GM21723 (cell line): ENCODE data around the gene ANKRD13A.
A peak's percentile ranks its signal among the peaks of the same experiment; 100 is the strongest.
"Not testable (repeated sequence)": the region's sequence is repeated elsewhere in the genome, so short reads cannot be mapped to it uniquely, and the experiment has no call there.

Source experiments
- ATAC-seq: cut with Tn5 transposase; IDR thresholded peaks from one replicate; pipeline ENCODE4 v1.9.1; 2021; ENCODE audit warnings: mild to moderate bottlenecking, moderate library complexity; ENCODE audit not compliant: unreplicated experiment

ANKRD13A gene

DNA sequence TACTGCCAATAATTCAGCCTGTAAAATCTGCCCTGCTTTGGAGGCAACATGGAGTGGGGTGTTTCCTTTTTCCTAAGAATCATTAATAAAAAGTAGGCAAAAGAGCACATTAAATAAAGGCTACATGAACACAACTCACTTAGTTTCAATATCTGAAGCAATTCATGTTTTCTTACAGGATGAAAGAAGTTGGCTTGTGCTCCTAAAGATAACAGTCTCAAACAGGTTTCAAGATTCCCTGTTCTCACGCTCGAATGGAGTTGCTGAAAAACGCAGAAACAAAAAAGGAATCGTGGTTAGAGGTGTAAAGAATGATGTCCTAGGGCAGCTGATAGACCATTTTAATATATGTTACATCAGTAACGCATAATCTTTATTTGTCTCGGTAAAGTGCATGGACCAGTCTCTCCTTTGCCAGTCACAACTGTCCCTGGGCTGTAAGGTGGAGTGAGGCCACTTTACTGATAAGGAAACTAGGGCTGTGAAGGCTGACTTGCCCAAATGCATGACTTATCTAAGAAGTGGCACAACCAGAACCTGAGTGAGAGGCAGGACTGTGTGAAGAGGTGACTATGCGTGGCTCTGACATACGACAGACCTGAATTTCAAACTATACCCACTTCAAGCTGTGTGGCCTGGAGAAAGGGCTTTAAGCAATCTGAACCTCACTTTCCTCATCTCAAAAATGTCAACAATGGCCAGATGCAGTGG, 15.6 kb upstream of the ANKRD13A start:
- no peak for ATAC-seq

DNA sequence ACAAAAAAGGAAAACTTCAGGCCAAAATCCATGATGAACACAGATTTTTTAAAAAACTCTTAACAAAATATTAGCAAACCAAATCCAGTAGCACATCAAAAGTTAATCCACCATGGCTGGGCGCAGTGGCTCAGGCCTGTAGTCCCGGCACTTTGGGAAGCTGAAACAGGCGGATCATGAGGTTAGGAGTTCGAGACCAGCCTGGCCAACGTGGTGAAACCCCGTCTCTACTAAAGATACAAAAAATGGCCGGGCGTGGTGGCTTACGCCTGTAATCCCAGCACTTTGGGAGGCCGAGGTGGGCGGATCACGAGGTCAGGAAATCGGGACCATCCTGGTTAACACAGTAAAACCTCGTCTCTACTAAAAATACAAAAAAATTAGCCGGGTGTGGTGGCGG, 13.0 kb upstream of the ANKRD13A start:
- ATAC-seq: not testable (repeated sequence)

DNA sequence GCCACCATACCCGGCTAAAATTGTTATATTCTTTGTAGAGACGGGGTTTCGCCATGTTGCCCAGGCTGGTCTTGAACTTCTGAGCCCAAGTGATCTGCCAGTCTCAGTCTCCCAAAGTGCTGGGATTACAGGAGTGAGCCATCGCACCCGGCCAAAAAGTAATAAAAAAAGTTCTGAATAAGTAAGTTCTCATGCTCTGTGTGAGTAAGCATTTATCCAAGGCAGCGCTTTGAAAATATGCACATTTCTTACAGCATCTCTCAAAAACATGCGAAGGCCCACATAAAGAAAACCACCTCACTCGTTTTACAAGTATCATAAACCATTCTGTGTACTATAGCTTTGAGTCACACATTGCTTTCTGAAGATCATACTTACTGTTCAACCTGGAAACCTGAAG, 11.6 kb upstream of the ANKRD13A start:
- ATAC-seq: no peak

DNA sequence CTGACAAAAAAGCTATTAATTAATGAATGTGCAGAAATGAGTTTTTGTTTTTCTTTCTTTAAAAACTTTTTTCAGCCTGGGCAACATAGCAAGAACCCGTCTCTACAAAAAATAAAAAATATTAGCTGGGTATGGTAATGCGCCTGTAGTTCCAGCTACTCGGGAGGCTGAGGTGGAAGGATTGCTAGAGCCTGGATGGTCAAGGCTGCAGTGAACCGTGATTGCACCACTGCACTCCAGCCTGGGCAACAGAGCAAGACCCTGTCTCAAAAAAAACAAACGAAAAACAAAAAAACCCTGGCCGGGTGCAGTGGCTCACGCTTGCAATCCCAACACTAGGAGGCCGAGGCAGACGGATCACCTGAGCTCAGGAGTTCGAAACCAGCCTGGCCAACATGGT, 11.0 kb upstream of the ANKRD13A start:
- ATAC-seq: no peak

DNA sequence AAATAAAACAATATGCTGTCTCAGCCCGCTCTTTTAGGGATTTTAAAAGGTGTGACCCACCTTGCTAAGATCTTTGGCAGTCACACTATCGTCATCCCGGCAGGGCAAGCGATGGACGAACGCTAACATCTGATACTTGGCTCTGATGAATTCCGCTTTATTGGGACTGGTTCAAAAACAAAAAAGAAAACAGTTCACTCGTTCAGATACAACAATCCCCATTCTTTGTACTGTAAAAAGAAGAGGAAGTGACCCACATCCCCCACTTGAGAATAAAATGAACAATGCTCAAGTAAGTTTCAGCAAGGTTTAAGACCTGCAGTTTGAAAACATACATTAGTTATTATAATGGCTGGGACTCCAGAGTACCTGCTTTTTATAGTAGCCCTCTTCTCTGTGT, 10.3 kb upstream of the ANKRD13A start:
- no peak for ATAC-seq

DNA sequence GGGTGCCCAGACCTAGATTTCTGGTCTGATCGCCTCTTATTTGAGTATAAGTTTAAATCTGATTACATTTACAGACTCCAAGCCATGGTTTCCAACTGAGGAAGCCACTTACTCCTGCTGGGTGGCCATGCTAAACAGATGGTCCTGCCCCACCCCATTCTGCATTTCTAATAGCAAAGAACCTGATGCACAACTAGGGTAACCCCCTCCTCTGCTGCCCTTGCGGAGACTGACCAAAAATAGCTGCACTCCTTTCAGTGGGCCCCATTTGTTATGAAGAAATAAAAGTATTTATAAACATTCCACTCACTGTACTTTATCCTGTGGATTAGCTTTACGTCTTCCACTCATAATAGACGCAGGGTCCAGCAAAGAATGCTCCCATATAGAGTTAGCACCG, 9.8 kb upstream of the ANKRD13A start:
- ATAC-seq: no peak

DNA sequence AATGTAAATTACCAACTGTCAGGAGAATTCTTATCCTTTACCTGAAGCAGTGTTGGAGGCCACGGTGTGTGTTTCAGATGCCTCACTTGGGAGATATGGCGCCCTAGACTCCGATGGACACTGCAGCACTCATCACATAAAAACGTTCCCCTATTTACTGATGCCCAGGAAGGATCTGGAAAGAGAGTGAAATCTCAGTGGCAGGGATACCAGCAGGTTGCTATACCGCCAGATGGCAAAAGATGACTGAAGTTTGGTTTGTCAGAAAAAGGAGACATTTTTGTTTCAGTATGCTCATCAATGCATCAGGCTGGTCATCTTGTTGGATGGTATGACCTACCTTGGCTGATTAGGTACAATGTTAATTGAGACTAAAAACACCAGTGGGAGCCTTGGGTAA, 7.6 kb upstream of the ANKRD13A start:
- ATAC-seq: no peak

DNA sequence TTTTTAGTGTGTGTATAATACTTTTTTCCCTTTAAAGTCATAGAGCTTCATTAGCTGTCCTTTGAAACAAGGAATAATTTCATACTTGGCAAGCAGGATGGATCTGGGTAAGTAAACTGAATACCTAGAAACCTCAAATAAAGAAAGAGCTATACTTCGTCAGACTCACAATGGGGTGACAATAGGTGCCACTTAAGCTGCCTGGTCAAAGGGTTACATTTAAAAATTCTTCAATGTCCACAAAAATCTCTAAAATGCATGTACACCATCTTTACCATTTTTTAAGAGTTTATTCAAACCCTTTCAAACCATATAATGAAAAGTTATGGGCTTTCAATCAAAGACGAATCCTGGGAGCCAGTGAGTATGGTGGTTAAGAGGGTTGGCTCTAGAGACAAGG, 6.1 kb upstream of the ANKRD13A start:
- no peak for ATAC-seq

DNA sequence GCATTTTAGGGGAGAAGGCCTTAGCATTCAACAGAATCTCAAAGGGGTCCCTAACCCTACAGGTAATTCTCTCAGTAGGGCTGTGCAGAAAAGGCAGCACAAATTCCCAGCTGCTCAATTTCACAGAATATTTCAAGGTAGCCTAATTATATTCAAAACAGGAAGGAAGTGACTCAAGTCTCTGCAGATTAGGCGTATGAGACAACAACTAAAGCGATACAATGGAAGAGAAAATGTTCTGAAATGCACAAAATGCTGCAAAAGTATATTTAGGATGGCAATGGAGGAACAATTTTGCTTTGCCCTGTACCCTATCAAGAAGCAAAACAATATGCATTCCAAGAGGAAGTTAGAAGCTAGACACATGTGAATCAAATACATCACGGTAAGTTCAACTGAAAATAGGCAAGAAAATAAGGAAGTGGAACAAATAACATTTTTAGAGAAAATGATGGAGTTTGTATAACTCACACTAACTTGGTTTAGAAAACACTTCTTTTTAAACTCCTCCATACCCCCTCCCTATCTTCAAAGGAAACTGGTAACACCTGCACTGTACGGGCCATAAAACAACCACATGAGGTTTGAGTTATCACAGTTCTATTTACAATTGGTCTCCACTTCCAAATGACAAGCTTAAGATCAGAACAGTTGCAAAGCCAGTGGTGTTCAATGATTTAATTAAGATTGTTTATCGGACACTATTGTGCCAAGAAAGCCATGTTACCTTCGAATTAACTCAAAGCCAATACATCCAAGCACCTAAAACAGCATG, 4.6 kb upstream of the ANKRD13A start:
- no peak for ATAC-seq

DNA sequence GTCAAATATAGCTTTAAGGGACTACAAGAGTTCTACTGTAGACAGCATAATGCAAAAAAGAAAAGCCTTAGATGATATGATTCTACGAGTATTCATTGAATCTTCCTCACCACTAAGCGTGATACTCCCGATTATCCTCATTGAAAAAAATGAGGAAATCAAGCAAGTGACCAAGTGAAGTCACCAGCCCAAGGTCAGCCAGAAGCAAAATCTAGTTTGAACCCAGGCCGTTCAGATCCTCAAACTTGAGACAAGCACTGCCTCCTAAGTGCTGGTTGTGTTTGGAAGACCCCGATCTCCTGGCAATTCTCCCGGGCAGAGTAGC, 3.9 kb upstream of the ANKRD13A start:
- ATAC-seq: no peak

DNA sequence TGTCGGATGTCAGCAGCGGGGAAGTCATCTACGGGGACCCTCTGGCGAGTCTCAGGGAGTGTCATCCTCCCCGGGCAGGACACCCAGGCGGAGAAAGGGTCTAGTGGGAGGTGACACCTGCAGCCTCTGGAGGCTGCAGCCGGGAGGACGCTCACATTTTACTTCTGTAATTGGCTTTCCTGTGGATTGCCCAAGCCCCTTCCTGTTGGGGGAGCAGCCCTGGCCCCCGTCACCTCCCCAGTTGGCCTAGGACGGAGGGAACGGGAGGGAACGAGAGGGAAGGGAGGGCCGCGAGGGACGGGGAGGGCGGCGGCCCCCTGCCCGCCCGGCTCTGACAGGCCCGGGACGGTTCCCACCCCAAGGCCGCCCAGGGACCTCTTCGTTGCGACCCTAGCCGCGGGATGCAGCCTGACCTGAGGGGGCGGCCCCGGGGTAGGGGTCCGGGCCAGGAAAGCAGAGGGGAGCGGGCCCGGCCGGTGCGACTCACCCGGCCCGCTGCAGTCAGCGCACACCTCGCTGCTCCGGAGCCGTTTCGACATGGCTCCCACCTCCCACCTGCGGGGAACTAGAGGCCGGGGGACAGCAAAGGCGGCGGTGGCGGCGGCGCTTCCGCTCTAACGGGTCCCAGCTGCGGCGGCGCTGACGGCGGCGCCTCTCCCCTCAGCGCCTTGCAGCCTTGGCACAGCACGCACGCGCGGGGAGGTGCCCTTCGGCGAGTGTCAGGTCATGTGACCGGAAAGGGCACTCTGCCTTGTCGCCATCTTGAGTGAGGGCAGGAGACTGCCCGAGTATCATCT, 3.3 kb upstream of the ANKRD13A start, which contains the start of gene GIT2:
Gene GIT2 (minus strand): TSS at position 683 of the 797 bp plus-strand sequence. CDS start 144 bp downstream, at position 539.
- ATAC-seq: peak; percentile 66

DNA sequence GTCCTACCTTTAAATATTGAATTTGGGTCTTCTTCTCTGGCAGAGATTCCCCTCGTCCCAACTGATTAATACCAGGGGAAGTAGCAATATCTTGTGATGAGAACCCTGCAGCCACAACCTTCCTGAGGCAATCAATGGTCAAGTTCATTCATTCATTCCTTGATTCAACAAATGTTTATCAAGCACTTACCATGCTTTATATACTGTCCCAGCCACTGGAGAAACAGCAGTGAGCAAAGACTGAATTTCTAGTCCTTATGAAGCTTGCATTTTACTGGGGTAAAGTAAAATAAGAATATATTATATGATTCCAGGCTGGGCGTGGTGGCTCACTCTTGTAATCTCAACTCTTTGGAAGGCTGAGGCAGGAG, 2.8 kb upstream of the ANKRD13A start:
- ATAC-seq: no peak

DNA sequence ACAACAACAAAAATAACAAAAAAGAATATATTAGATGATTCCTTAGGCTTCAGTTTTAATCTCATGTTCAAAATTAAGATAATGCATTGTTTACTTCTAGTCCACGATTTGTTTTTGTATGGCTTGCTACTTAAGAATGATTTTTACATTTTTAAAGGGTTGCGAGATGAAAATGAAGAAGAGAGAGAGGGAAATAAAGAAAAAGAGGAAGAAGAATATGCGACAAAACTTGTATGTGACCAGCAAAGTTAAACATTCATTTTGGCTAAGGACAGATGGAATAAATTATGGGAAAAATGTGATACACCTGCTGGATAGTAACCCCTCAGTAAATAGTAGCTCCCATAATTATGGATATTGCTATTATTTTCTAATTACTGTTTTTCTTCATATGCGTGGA, 1.8 kb upstream of the ANKRD13A start:
- ATAC-seq: no peak

DNA sequence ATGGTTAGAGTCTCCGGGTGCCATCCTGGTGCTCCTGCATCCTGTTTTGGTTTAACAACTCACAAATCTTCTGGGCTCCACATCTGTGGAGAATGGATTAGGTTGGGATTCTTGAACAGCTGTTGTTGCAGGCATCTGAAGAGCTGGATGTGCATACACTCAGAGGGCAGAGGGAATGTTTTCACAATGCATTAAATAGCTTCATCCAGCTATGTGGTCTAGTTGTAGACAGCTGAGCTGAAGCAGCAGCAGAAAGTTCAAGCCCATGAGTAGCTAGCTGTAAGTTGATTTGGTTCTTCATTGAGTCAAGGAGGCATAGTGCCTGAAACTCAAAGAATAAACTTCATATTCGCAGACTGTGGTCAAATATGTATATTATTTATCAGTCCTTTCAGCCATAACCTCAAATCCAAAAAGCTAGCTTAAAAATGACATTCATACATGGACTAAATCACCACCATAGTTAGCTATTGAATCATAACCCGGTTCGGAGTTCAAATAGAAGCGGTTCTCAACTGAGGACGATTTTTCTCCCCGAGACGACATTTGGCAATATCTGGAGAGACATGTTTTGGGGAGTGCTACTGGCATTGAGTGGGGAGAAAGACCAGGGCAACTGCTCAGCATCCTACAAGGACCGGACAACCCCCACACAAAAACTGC, 858 bp upstream of the ANKRD13A start:
- no peak for ATAC-seq

DNA sequence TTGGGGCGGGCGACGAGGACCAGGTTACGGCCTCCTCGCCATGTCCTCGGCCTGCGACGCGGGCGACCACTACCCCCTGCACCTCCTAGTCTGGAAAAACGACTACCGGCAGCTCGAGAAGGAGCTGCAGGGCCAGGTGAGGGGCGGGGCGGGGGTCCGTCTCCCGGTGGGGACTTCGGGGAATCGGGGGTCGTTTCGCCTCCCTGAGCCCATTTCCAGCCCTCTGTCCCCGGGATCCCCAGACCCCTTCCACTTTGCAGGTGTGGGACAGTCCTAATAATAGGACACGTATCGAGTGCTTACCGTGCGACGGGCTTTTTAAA, 380 bp downstream of the ANKRD13A start:
- peak; percentile 0 for ATAC-seq

DNA sequence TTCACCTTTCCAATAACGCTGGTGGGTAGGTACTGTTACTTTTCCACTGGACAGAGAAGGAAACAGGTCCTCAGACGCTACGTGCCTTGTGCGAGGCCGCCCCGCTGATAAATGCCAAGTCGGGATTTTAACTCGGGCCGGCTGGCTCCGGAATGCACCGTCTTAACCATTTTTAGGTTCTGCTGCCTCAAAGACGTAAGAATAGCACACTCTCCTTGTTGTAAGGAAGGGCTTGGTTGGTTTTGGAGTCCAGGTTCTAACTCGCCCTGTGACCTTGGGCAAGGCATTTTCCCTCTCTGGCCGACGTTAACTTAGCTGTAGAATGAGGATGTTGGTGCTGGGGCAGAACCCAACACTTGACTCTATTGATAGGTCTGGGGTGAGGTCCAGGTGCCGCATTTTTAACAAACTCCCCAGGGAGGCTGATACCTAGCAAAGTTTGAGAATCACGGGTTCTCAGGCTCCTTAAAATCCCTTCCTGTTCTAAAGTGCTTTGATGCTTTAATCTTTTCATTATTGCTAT, 814 bp downstream of the ANKRD13A start:
- ATAC-seq: no peak

DNA sequence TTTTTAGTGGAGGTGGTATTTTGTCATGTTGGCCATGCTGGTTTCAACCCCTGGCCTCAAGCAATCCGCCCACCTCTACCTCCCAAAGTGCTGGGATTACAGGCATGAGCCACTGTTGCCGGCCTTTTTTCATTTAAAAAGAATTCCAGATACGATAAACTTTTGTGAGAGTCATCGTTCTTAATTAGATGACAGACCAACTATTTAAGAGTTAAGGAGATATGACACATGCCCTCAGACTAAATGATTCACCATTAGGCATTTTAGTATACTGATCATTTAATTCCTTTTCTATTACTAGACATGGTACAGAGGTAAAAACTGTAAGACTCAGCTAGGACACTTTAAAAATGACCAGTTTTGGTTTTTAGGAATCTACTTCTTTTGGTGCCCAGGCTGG, 2.4 kb downstream of the ANKRD13A start:
- ATAC-seq: no peak

DNA sequence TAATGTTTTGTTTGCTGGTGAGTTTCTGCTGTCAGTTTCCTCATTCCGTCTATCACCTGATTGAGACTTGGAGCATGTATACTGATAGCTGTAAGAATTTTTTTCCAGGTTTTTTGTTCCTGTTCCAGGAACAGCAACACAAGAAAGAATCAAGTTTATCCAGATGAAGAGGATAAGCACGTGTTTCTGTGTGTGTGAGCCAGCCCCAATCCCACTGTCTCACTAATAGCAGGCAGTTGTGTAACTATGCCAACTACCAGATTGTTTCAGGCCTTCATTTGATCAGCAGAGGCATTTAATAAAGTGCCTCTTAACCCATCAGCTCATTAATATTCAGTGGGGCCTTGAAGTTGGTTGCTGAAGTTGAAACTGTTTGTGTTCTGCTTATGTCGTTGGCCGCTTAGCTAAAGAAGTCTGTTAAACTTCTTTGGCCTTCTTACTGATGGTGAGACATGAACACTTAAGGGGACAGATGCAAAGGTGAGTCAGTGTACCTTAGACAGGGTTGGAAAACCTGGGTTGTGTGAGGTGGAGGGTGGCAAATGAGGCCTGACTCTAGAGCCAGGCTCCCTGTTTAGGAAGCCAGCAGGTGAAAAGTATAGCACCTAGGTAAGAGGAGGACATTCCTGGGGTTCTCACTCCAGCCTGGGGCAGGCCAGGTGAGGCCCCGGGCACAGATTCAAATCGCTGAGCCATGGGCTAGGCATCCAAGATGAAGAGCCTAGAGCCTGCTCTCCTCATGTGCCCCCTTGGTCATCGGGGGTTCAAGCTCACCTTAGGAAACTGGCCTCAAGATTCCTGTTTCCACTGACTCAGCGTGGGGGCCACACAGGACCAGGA, 3.7 kb downstream of the ANKRD13A start:
- ATAC-seq: no peak

DNA sequence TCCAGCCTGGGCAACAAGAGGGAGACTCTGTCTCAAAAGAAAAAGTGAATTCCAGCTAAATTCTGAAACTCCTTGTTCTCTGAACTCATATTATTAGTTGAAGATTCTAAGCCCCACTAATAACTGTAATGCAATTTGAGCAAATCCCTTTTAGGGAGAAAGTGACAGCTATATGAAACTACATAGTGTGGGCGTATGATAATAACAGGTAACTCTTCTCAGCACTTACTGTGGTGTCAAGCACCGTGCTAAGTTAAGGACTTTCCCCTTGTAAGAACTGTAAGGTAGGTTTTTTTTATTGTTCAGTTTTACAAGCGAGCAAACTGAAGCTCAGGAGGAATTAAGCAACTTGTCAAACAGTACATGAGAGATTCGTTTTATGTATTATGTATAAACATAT, 5.4 kb downstream of the ANKRD13A start:
- peak; percentile 66 for ATAC-seq

DNA sequence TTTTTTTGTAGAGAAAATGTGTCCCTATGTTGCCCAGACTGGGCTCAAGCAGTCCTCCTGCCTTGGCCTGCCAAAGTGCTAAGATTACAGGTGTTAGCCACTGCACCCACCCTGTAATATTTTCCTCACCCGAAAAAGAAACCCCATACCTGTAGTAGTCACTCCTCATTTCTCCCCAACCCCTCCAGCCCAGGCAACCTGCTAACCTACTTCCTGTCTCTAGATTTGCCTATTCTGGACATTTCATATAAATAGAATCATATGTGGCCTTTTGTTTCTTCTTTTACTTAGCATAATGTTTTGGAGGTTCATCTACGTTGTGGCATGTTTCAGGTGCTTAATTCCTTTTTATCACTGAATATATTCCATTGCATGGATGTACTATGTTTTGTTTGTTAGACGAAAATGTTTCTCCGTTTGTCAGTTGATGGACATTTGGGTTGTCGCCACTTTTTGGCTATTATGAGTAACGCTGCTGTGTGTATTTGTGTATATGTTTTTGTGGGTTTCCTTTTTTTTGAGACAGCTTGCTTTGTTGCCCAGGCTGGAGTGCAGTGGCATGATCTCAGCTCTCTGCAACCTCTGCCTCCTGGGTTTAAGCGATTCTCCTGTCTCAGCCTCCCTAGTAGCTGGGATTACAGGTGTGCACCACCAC, 6.2 kb downstream of the ANKRD13A start:
- ATAC-seq: peak; percentile 51
